GM06990 (cell line): ENCODE results near the gene SLC38A11.

Source experiments
- DNase-seq: peaks from one replicate; pipeline ENCODE4 v3.0.0-alpha.2; 2011; ENCODE audit not compliant: insufficient read length; ENCODE audit errors: extremely low read depth
- H3K27me3 ChIP-seq: replicated peaks from 2 replicates; pipeline ENCODE4 v1.6.0; 2011; ENCODE audit warnings: low read length; ENCODE audit not compliant: control insufficient read depth, insufficient read depth
- H3K36me3 ChIP-seq: 2 replicates; pipeline ENCODE4 v1.5.1; 2011; ENCODE audit warnings: low read length; ENCODE audit not compliant: control insufficient read depth, insufficient read depth
- H3K4me3 ChIP-seq: replicated peaks from 2 replicates; pipeline ENCODE4 v1.5.1; 2011; ENCODE audit warnings: low read depth, mild to moderate bottlenecking, control low read depth, low read length
- TF ChIP-seq, protein P1 (sequence below): IDR thresholded peaks from 2 replicates; pipeline ENCODE4 v1.5.1; 2011; ENCODE audit warnings: low read length, control low read depth, mild to moderate bottlenecking, inconsistent platforms; ENCODE audit not compliant: insufficient read depth, poor library complexity, severe bottlenecking

The SLC38A11 gene

DNA sequence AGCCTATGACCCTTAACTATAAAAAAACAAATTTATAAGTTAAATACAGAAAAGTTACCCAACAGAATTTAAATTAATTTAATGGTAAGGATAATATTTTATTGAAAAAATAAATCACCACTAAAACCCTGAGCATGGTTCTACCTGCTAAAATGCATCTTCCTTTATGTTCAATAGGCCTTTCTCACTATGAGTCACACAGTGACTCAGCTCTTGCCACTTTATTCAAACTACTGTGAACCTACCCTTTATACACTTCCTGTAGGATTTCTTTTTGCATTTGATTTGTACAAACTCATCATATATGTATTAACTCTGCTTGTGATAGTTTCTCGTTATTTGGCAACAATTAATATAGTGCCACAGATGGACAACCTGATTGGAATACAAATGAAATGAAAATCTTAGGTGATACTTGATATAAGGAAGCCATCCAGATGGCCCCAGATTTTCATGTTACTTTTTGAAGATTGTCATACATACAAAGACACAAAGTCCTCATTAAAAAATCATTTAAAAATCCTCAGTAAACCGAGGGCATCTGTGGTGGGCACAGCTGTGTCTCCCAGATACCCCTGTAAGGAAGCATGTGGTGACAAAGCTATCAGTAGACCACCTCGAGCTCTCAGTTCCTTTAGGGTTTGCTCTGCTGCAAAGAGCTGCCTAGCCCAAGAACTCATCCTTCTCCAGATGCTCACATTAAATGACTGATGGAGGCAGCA, 58.5 kb downstream of the SLC38A11 start:
- DNase-seq: no peak
- TF ChIP-seq, protein P1, sequence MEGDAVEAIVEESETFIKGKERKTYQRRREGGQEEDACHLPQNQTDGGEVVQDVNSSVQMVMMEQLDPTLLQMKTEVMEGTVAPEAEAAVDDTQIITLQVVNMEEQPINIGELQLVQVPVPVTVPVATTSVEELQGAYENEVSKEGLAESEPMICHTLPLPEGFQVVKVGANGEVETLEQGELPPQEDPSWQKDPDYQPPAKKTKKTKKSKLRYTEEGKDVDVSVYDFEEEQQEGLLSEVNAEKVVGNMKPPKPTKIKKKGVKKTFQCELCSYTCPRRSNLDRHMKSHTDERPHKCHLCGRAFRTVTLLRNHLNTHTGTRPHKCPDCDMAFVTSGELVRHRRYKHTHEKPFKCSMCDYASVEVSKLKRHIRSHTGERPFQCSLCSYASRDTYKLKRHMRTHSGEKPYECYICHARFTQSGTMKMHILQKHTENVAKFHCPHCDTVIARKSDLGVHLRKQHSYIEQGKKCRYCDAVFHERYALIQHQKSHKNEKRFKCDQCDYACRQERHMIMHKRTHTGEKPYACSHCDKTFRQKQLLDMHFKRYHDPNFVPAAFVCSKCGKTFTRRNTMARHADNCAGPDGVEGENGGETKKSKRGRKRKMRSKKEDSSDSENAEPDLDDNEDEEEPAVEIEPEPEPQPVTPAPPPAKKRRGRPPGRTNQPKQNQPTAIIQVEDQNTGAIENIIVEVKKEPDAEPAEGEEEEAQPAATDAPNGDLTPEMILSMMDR: no peak

DNA sequence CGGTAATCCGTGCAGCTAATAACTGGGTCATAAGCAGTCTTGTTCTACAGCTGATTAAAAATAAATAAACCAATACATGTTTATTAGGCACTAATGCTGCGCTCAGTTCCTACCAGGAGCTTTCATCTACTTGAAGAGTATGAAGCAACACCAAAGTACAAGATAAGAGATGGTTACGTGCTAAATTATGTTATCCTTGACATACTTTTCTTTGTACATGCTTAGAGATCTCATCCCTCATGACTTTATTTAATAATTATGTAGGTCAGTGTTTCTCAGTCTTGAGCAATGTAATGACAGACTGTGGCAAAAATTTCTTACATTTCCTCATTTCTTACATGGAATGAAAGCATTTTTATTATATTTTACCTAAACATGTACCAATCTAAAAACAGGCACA, 59.1 kb downstream of the SLC38A11 start:
- Histone ChIP-seq H3K36me3 (no peaks in the 10 kb centered on the region), H3K4me3 (no peak overlapping the region), H3K27me3 (no peaks in the 10 kb centered on the region)
- TF ChIP-seq, protein P1: no peak
- no peak for DNase-seq

More for the DNA sequence above, 58.5 kb downstream of the SLC38A11 start:
- Histone ChIP-seq H3K36me3 (no peaks in the 10 kb centered on the region), H3K4me3 (no peak overlapping the region), H3K27me3 (no peaks in the 10 kb centered on the region)

DNA sequence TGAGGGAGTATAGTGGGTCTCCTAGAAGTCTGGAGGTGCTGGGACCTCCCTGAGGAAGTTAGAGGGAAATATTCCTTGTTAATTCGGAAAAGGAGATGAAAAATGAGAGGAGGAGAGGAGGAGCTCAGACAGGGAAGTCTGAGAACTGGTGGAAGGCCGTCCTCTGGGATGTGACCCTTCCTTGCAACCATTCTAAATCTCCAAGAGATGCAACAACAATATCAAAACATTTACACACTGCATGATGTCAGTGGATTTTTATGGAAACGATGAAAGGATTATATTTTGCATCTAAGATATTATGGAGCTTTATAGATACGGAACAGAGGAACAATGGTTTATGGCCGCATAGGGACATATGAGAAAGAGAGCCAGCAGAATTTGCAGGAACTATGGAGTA, 63.9 kb downstream of the SLC38A11 start:
- TF ChIP-seq, protein P1: no peak
- no peak overlapping the region for H3K4me3 ChIP-seq
- no peaks in the 10 kb centered on the region for H3K27me3 ChIP-seq
- H3K36me3 ChIP-seq: no peaks in the 10 kb centered on the region
- DNase-seq: no peak

DNA sequence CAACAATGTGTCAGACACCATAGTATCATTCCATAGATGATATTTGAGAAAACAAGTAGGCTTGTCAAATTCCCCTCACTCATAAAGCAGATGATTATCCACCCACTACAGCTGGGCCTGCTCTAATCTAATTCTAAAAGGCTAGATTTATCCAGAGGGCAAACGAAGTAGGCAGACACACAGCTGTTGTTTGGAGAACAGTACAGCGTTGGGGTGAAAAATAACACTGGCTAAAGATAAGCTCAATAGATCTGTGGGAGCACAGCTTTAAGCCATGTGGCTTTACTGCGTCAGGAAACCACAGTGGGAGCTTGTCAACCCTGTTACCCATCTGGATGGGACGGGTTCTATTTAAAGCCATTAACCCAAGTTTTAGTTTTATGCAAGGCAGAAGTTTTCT, 64.8 kb downstream of the SLC38A11 start:
- TF ChIP-seq, protein P1: no peak
- Histone ChIP-seq H3K27me3 (no peaks in the 10 kb centered on the region), H3K36me3 (no peaks in the 10 kb centered on the region), H3K4me3 (no peak overlapping the region)
- DNase-seq: no peak

DNA sequence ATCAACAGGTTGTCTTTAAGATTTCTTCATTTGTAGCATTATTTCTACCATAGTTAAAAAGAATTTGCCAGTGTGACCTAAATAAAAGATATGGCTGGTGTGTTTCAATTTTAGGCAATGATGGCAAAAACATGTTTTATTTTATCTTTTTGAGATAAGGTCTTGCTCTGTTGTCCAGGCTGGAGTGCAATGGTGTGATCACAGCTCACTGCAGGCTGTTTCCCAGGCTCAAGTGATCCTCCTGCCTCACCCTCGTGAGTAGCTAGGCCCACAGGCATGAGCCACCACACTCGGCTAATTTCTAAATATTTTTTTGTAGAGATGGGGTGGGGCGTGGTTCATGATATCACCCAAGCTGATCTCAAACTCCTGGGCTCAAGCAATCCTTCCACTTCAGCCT, 66.7 kb downstream of the SLC38A11 start:
- H3K36me3 ChIP-seq: no peaks in the 10 kb centered on the region
- no peak overlapping the region for H3K4me3 ChIP-seq
- TF ChIP-seq, protein P1: no peak
- no peaks in the 10 kb centered on the region for H3K27me3 ChIP-seq
- no peak for DNase-seq
